B cell (primary cell): ENCODE results near the gene PGAM5. TPM values are rescaled to one million over a fixed set of nuclear protein-coding genes. Genes with fewer than 3 reads are reported as not detected.

Source experiments
- ATAC-seq: fragments of 200-7000 bp; cut with Tn5 transposase; one replicate; pipeline ENCODE4 v1.10.0; 2021; ENCODE audit warnings: low read depth, mild to moderate bottlenecking, moderate number of reproducible peaks, moderate library complexity
- CTCF ChIA-PET: fragments of 350-600 bp; sonication (Branson Sonifier 250); formaldehyde crosslinking; loops from one replicate; lab custom pipeline; 2021; ENCODE audit warnings: antibody characterized with exemption, inconsistent platforms; lab: Charles Lee
- POLR2A ChIA-PET: fragments of 350-600 bp; sonication (Branson Sonifier 250); formaldehyde crosslinking; loops from one replicate; lab custom pipeline; 2021; ENCODE audit warnings: antibody characterized with exemption; lab: Charles Lee
- DNase-seq: peaks from one replicate; pipeline ENCODE4 v3.0.0; 2013
- H2AFZ ChIP-seq: 2 replicates; pipeline ENCODE4 v1.6.1; 2012; ENCODE audit warnings: mild to moderate bottlenecking, low read depth, low read length; ENCODE audit not compliant: insufficient read depth, poor library complexity, severe bottlenecking
- H3K27ac ChIP-seq, 2 donors: 1 replicate in 1 of 2; 2 replicates in 1 of 2; pipeline ENCODE4 v1.5.1; 2012 to 2013; ENCODE audit warnings: low read length in 2 of 2, mild to moderate bottlenecking in 2 of 2, moderate library complexity in 1 of 2
- H3K27me3 ChIP-seq, 4 experiments: fragments of 200-600 bp in 1 of 4; sonication (generic) in 1 of 4; replicated peaks in 1 of 4; 1 replicate in 2 of 4; 2 replicates in 2 of 4; pipeline versions ENCODE4 v1.6.1 to v1.7.0; 2013 to 2016; ENCODE audit warnings: low read length in 3 of 4, mild to moderate bottlenecking in 2 of 4, mixed read lengths in 1 of 4, moderate library complexity in 1 of 4; ENCODE audit not compliant: insufficient read depth in 4 of 4, control insufficient read depth in 3 of 4; ENCODE audit errors: control extremely low read depth in 1 of 4
- H3K36me3 ChIP-seq, 2 experiments: replicated peaks in 1 of 2; 1 replicate in 1 of 2; 2 replicates in 1 of 2; pipeline versions ENCODE4 v1.6.1 to v1.7.1; 2013; ENCODE audit warnings: low read length in 1 of 2; ENCODE audit not compliant: insufficient read depth in 2 of 2, control insufficient read depth in 1 of 2; ENCODE audit errors: control extremely low read depth in 1 of 2, extremely low read depth in 1 of 2
- H3K4me1 ChIP-seq, 2 donors: fragments of 200-600 bp in 1 of 2; sonication (generic) in 1 of 2; 1 replicate in 1 of 2; 2 replicates in 1 of 2; pipeline versions ENCODE4 v1.5.1 to v1.6.1; 2013 to 2017; ENCODE audit warnings: low read length in 2 of 2; ENCODE audit not compliant: control insufficient read depth in 2 of 2, insufficient read depth in 2 of 2
- H3K4me2 ChIP-seq: replicated peaks from 2 replicates; pipeline ENCODE3; 2012; ENCODE audit warnings: mild to moderate bottlenecking, low read depth, low read length; ENCODE audit not compliant: poor library complexity, severe bottlenecking
- H3K4me3 ChIP-seq, 5 experiments: fragments of 200-600 bp in 1 of 5; sonication (generic) in 1 of 5; 1 replicate in 3 of 5; 2 replicates in 2 of 5; pipeline versions ENCODE4 v1.5.1 to v1.7.0; 2011 to 2016; ENCODE audit warnings: low read length in 4 of 5, mild to moderate bottlenecking in 4 of 5, low read depth in 2 of 5, control low read depth in 1 of 5, moderate library complexity in 1 of 5; ENCODE audit not compliant: insufficient read depth in 1 of 5; ENCODE audit errors: control extremely low read depth in 1 of 5, extremely low read depth in 1 of 5
- H3K79me2 ChIP-seq: fragments of 200-600 bp; sonication (generic); one replicate; pipeline ENCODE4 v1.6.0; 2016; ENCODE audit warnings: low read length; ENCODE audit not compliant: control insufficient read depth, insufficient read depth
- H3K9ac ChIP-seq: fragments of 200-600 bp; sonication (generic); 2 replicates; pipeline ENCODE4 v1.6.1; 2017; ENCODE audit warnings: mild to moderate bottlenecking, low read length, moderate library complexity
- H3K9me3 ChIP-seq, 3 donors: one replicate each; pipeline versions ENCODE4 v1.6.1 to v1.7.1; 2013; ENCODE audit warnings: low read length in 2 of 3; ENCODE audit not compliant: control insufficient read depth in 2 of 3, insufficient read depth in 1 of 3; ENCODE audit errors: control extremely low read depth in 1 of 3
- H4K20me1 ChIP-seq: 2 replicates; pipeline ENCODE4 v1.6.0; 2012; ENCODE audit warnings: mild to moderate bottlenecking, low read length; ENCODE audit not compliant: insufficient read depth, control insufficient read depth, poor library complexity, severe bottlenecking
- H3K27ac Mint-ChIP-seq: one replicate; pipeline ENCODE4 v1.8.0; 2021; ENCODE audit warnings: mixed read lengths
- H3K27me3 Mint-ChIP-seq: one replicate; pipeline ENCODE4 v1.8.0; 2021; ENCODE audit warnings: mixed read lengths
- H3K4me1 Mint-ChIP-seq: one replicate; pipeline ENCODE4 v1.8.0; 2021; ENCODE audit warnings: mixed read lengths
- H3K4me3 Mint-ChIP-seq: one replicate; pipeline ENCODE4 v1.8.0; 2021; ENCODE audit warnings: mixed read lengths
- H3K9me3 Mint-ChIP-seq: one replicate; pipeline ENCODE4 v1.8.0; 2022; ENCODE audit warnings: mixed read lengths; ENCODE audit not compliant: insufficient read depth
- CTCF ChIP-seq: fragments of 200-600 bp; IDR thresholded peaks from one replicate; pipeline ENCODE4 v1.8.0; 2022; ENCODE audit warnings: antibody characterized with exemption, mild to moderate bottlenecking
- EZH2 ChIP-seq: IDR thresholded peaks from 2 replicates; pipeline ENCODE4 v1.6.1; 2012; ENCODE audit warnings: borderline replicate concordance, low read depth, mild to moderate bottlenecking, moderate library complexity, low read length; ENCODE audit not compliant: insufficient read depth, poor library complexity, severe bottlenecking
- WGBS: methylation state at CpG from one replicate; pipeline ENCODE4 v1.1.5; 2013; ENCODE audit warnings: missing lambda C conversion rate; ENCODE audit not compliant: insufficient coverage; 5-methylcytosine and 5-hydroxymethylcytosine counted together
- intact Hi-C: fragments of 100-400 bp; cut with micrococcal nuclease; formaldehyde crosslinking; loops from one replicate; pipeline ENCODE4 v1.10.0; 2022
- polyA plus RNA-seq: library from polyadenylated mRNA; depleted of rRNA; stranded (reverse); fragments of >200 nt; gene quantifications from 2 replicates; pipeline ENCODE4 v1.2.3, GENCODE V29; 2012
- total RNA-seq, 2 donors: library from RNA; stranded (reverse); fragments of 120-200 nt in 1 of 2; gene quantifications; 1 replicate in 1 of 2; 2 replicates in 1 of 2; pipeline versions ENCODE4 v1.2.3 to v1.2.4, GENCODE V29; 2013 to 2022

PGAM5 gene
- total and polyA plus RNA-seq, 2 donors (not counting 1 experiment from before 2014, with no cell fraction given): 14.6 to 29.9 TPM

GRCh38 chr12:132761032-132761920, 50.6 kb downstream of the PGAM5 start, which contains the start of gene ANKLE2:
Gene ANKLE2, minus strand, starts transcription at chr12:132761832. Its CDS starts 34 bp downstream, at chr12:132761798.
- H3K27ac Mint-ChIP-seq: peak within 1 kb of the TSS; percentile 94
- under 1% methylated on average over 97 of the region's 97 CpGs for WGBS
- Histone ChIP-seq H3K9me3 (no peaks in the 10 kb centered on the region), H3K36me3 (peaks cover 3 to 11% of the 10 kb centered on the region in 2 experiments), H3K79me2 (peaks cover 68% of the 10 kb centered on the region), H4K20me1 (peaks cover 47% of the 10 kb centered on the region), H3K9ac (peak within 1 kb of the TSS; percentile 90), H3K4me3 (peak within 1 kb of the TSS; percentile 71 to 96 (median 80)), H3K27ac (peak within 1 kb of the TSS; percentile 89 to 91), H2AFZ (peak within 1 kb of the TSS; percentile 89), H3K4me1 (peaks cover 22 to 34% of the 10 kb centered on the region in 2 donors), H3K4me2 (peak within 1 kb of the TSS; percentile 88), H3K27me3 (no peaks in the 10 kb centered on the region)
- intact Hi-C loops: loop anchor here (2.0 kb wide), 1 partner anchor 126 kb away; the partner anchor contains the start of gene CHFR
- DNase-seq: peak; percentile 67
- no peaks in the 10 kb centered on the region for H3K27me3 Mint-ChIP-seq
- peaks cover 49% of the 10 kb centered on the region for H3K4me1 Mint-ChIP-seq
- no peaks in the 10 kb centered on the region for H3K9me3 Mint-ChIP-seq
- TF ChIP-seq CTCF (no peak), EZH2 (no peak)
- ChIA-PET POLR2A (interaction anchor here (0.6 to 1.3 kb wide), 4 partner anchors 9 to 51 kb away, joined by 3 to 13 read pairs (median 4); partner anchors contain the start of gene PGAM5), CTCF (interaction anchor here (0.6 to 0.7 kb wide), 2 partner anchors 13 to 175 kb away, joined by 3 read pairs; no protein-coding TSS in a partner anchor)
- ATAC-seq: peak; percentile 58
- H3K4me3 Mint-ChIP-seq: peak within 1 kb of the TSS; percentile 93
